Stimulated activated CD4-positive, alpha-beta T cell treated with anti-CD3 and anti-CD28 coated beads, Interleukin-1b, Interleukin-23, amount 100 ng/mL, for 1 hour (primary cell): ENCODE results near the gene EPN1.
A peak's percentile ranks its signal among the peaks of the same experiment; 100 is the strongest.
"Not testable (repeated sequence)": the region's sequence is repeated elsewhere in the genome, so short reads cannot be mapped to it uniquely, and the experiment has no call there.

Experiments used
- DNase-seq, 2 donors: peaks; one replicate each; pipeline ENCODE4 v3.0.0-alpha.2; 2020; ENCODE audit warnings: low read depth in 2 of 2

Gene EPN1

DNA sequence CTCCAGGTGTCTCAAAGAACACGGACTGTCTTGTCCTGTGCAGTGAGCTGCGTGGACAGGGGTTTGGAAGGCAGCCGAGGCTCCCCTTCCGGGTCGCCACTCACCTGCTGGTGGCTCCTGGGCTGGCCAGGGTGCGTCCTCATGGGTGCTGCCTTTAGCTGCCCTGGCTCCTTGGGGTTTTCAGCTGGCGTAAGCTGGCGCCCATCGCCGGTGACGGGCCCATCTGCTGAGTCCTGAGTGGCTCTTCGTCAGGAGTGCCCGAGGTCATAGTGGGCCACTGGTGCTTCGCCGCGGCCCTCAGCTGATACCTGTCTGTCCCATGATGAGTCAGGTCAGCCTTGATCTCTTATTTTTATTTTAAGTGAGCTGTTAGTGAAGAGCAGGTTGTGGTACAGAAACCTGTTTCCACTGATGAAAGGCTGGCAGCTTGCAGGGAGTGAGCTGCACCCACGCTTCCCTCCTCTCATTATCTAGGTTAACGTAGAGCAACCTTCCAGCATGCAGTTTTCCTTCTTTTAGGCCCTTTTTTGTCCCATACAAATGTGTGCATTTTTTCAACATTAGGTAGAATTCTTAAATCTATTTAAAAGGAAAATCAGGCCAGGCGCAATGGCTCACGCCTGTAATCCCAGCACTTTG, 18.4 kb downstream of the EPN1 start:
- DNase-seq = no peak

DNA sequence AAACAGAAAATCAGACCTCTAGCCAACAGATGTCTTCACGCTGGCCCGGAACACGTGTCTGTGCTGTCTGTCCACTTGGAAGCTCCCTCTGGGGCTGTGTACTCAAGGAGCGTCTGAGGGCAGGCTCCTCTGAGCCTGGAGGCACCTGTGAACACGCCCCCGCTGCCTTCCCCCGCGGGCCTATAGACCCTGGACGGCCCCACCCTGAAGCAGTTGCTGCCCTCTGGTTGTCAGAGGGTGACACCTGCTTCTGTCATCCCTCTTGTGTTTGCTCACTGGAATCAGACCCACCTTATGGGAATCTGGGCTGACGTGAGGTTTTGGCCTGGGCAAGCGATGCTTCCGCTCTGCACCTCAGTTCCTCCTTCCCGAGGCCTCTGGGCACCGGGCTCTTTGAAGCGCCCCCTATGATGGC, 19.2 kb downstream of the EPN1 start:
- DNase-seq = no peak

DNA sequence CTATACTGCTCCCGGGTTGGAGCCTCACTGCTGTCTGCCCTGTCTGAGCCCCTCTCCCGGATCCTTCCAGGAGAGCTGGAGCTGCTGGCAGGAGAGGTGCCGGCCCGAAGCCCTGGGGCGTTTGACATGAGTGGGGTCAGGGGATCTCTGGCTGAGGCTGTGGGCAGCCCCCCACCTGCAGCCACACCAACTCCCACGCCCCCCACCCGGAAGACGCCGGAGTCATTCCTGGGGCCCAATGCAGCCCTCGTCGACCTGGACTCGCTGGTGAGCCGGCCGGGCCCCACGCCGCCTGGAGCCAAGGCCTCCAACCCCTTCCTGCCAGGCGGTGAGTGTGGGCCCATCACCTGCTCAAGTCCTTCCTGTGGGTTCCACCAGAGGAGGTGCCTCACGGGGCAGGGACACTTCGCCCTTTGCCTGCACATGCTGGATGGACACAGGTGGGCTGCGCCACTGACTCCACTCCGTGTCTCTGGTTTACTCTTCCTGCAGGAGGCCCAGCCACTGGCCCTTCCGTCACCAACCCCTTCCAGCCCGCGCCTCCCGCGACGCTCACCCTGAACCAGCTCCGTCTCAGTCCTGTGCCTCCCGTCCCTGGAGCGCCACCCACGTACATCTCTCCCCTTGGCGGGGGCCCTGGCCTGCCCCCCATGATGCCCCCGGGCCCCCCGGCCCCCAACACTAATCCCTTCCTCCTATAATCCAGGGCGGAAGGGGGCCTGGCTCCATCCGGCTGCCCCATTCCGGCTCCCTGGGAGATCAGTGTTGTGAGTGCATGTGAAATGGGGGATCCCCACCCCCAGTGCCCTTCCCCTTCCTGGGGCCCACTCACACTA, 19.8 kb downstream of the EPN1 start:
- no peak for DNase-seq

GRCh38 chr19:55695511-55696290, 20.7 kb downstream of the EPN1 start:
- no peak for DNase-seq

- no peak for DNase-seq
Observed at GRCh38 chr19:55696301-55697068, 21.5 kb downstream of the EPN1 start.

GRCh38 chr19:55697069-55697440, 22.0 kb downstream of the EPN1 start:
- DNase-seq = no peak

DNA sequence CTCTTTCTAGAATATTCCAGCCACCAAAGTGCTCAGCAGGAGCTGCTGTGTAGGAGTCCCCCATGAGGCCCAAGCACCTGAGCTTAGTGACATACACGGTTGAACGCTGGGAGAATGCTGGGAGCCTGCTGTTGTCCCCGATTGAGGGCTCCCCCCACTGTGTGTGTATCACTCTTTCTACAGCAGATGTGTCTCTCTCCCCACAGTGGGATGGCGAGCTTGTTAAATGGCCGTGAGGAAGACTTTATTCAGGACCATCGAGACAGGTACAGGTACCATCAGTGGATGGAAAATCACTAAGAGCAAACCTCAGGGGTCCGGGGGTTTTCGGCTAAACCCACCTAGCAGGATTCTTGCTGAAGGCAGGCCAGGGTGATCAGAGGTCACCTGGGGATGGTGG, 22.7 kb downstream of the EPN1 start:
- DNase-seq = no peak

DNA sequence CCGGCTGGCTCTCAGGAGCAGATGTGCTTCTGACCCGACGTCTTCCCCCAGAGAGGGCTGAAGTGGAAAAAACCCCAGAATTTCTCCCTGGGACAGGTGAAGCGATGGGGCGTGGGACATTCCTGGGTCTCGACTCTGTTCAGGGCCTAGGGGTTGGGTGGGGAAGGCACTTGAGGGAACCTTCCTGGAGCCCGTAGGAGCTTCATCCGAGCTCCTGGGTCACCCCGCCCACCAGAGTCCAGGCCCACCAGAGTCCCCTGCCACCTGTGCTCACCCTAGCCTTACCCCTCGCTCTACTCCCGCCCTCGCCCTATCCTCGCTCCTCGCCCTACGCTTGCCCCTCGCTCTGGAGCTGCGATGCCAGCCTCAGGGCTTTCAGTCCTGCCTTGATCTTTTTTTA, 23.2 kb downstream of the EPN1 start:
- DNase-seq = no peak

- no peak for DNase-seq
Observed at GRCh38 chr19:55699221-55699620, 24.2 kb downstream of the EPN1 start.

DNA sequence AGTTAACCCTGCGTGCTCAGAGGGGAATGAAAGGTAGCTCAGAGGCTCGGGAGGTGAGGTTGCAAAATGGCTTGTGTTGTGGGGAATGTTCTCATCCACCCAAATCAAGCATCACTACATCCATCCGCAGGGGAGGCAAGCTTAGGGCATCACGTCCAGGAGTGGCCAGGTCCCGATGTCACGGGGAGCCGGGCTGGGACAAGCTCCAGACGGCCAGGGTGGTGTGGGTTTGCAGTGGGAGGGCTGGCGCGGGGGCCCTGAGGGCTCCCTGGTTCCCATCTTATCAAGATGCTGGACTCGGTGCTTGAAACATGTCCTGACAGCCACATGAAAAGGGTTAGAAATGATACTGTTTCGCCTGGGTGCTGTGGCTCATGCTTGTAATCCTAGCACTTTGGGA, 25.8 kb downstream of the EPN1 start:
- no peak for DNase-seq

DNA sequence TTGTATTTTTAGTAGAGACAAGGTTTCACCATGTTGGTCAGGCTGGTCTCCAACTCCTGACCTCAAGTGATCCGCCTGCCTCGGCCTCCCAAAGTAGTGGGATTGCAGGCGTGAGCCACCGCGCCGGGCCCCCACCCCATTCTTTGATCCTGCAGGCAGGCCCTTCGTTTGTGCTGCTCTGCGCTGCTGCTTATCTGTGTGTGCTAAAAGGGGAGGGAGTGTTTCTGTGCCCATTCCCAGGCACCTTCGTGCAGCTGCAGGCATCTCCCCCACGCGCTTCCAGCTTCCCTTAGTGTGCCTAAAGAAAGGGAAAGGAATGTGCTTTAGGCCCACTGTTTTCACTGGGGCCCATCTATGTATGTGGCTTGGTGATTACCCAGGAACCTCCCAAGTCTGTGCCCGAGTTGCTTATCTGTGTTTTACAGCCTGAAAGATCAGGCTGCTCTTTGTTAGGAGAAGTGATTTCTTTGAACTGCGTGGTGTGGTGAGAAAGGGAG, 27.2 kb downstream of the EPN1 start:
- DNase-seq = no peak

DNA sequence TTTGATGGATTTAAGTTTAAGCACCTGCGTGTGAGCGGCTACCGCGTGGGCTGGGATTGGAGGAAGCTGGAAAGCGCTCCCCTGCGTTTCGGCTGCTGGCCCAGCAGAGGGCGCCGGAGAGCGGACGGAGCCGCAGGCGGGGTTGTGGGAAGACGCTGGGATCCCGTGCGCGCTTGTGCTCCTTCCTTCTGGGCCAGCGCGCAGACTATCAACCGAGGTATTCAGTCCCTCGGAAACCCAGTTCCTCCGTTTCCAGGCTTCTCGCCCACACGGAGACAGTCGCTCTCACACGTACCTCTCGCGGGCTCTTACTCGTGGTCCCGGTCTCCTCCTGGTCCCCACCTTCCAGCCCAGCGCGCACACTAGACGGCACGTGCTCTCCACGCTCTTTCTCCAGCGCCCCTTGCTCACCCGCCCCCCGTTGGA, 28.8 kb downstream of the EPN1 start:
- DNase-seq = peak in 1 of 2 donors; percentile 29

DNA sequence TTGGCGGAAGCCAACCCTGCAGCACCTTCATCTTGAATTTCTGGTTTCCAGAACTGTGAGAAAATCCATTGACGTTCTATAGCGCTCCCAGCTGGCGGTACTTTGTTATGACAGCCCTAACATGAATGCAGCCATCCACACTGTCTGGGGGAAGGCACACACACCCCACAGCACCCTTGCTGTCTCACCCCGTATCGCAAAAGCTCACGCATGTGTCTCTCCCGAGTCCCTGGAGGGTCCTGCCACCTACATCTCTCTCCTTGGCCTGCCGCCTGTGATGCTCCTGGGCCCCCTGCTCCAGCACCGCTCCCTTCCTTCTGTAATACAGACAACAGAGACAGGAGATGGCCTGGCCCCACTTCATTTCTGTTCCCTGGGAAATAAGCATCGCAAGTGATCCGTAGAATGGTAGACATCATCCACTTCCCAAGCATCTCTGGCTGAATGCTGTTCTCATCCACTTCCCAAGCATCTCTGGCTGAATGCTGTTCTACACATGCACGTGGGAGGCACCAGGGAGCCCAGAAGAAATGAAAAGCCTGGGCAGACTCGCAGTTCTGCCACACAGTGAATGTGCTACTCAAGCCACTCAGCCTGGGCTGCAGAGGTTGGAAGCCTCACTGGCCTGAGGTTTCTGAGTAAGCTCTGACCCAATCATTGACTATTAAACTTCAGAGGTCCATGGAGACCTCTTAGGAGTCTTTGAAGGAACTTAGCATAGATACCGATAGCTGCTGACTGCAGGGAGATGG, 29.6 kb downstream of the EPN1 start:
- no peak for DNase-seq

GRCh38 chr19:55705972-55706371, 30.9 kb downstream of the EPN1 start:
- no peak for DNase-seq

DNA sequence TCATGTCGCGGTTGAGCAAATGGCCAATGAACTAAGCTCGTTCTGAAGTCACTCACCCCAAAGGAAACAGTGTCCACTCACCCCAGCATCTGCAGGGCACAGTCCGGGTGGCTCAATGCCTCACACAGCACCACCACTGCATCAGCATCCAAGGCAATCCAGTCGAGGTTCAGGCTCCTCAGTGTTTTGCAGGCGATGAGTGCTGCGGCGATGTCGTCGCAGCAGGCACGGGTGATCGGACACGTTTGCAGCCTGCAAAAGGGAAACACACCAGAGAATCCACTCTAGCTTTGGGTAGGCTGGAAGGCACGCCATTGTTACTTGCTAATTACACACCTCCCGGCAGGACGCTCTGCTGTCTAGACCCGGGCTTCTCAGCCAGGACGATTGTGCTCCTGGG, 36.7 kb downstream of the EPN1 start:
- no peak for DNase-seq

DNA sequence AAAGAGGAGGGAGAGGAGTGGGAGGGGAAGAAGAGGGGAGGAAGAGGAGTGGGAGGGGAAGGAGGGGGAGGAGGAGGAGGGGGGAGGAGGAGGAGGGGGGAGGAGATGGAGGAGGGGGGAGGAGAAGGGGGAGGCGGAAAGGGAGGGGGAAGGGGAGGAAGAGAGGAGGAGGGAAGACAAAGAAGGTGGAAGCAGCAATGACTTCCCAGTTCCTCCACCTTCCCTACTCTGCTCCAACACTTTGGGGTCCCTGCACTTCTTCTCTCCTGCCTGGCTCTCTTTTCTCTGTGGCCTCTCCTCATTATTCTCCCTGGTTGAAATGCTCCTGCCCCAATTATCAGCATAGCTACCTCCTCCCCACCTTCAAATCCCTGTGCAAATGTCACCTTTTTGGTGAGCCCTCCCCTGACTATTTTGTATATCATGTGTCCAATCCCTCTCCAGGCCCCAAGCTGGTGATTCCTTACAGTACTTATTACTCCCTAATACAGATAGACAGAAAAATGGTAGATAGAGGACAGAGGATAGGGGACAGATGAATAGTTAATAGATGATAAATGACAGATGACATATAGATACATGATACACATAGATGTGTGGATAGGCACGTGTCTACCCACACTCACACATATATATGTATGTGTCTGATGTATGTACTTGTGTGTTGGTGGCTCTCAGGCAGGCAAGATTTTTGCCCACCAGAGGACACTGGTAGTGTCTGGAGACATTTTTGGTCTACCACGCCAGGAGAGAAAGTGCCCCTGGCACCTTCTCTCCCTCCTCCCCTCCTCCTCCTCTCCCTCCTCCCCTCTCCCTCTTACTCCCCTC, 38.0 kb downstream of the EPN1 start:
- no peak for DNase-seq

DNA sequence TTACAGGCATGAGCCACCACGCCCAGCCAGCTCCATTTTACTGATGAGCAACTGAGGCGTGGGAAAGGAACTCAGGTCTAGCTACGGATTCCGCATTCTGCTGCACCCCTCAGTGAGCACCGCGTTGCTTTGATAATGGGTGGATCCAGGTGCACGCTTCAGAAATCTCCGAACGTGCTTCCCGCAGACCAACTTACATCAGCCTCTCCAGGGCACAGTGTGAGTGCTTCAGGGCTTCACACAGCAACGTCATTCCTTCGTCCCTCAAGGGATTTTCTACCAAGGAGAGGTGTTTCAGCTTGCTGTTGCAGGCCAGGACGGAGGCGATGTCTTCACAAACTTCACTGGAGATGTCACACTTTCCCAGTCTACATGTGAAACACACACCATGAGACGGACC, 41.5 kb downstream of the EPN1 start:
- DNase-seq = no peak

- DNase-seq = no peak
Observed at GRCh38 chr19:55717251-55717650, 42.2 kb downstream of the EPN1 start.

DNA sequence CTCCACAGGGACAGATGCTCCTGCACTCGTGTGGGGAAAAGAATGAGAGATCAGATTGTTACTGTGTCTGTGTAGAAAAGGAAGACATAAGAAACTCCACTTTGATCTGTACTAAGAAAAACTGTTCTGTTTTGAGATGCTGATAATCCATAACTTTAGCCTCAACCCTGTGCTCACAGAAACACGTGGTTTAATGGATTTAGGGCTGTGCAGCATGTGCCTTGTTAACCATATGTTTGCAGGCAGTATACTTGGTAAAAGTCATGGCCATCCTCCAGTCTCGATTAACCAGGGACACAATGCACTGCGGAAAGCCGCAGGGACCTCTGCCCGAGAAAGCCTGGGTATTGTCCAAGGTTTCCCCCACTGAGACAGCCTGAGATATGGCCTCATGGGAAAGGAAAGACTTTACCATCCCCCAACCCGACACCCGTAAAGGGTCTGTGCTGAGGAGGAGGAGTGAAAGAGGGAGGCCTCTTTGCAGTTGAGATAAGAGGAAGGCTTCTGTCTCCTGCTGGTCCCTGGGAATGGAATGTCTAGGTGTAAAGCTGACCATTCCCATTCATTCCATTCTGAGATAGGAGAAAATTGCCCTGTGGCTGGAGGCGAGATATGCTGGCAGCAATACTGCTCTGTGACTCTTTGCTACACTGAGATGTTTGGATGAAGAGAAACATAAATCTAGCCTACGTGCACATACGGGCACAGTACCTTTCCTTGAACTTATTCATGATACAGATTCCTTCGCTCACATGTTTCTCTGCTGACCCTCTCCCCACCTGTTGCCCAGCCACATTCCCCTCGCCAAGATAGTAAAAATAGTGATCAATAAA, 43.1 kb downstream of the EPN1 start:
- not testable (repeated sequence) for DNase-seq
